ELR (cell line): ENCODE measurements around the gene XRCC5.
"Not testable (repeated sequence)": the region's sequence is repeated elsewhere in the genome, so short reads cannot be mapped to it uniquely, and the experiment has no call there.

Experiments
- DNase-seq: peaks from one replicate; pipeline ENCODE4 v3.0.0-alpha.2; 2015; ENCODE audit warnings: low read depth

XRCC5 gene

GRCh38 chr2:216118474-216118873, 9.3 kb downstream of the XRCC5 start:
- no peak for DNase-seq

- DNase-seq, result no peak
Observed at GRCh38 chr2:216119146-216119545, 10.0 kb downstream of the XRCC5 start.

DNA sequence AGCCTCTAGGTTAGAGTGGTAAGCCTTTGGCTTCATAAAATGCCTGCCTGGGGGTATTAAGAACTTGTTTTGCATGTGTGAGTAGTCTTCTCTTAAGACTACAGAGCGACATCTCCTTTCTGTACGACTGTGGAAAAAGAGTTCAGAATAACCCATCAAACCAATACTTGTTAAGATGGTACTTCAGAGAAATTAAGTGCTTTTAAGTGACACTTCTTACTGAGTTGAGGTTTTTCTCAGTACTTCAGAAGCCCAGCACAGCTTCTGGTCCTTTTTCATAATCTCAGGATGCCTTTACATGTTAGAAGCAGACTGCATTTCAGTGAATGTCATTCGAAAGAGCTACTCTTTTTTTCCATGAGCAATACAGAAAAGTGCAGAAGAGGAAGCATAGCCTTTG, 10.8 kb downstream of the XRCC5 start:
- no peak for DNase-seq

- DNase-seq, result no peak
Observed at GRCh38 chr2:216121255-216121654, 12.1 kb downstream of the XRCC5 start.

GRCh38 chr2:216126943-216127342, 17.8 kb downstream of the XRCC5 start:
- DNase-seq, result no peak

DNA sequence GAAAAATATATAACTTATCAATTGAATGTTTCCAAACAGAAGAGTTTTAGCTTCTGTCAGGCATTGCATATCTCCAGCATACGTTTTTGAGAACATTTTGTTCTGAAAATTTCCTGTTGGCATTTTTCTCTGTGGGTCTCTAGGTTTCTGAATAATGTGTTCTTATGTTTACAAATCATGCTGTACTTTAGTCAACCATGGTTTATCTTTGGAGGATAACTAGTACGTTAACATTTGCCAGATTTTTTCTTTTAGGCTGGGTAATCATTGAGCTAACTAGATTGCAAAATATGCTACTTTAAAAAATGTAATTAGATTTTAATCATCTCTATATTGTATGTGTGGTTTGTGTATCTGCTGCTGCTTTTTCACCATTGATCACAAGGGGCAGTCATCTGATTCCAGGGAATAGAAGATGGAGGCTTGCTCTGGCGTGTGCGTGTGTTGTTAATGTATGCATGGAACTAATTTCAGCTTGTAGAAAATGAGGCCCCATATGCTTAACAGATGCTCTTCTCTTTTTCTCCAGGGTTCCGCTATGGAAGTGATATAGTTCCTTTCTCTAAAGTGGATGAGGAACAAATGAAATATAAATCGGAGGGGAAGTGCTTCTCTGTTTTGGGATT, 21.3 kb downstream of the XRCC5 start:
- no peak for DNase-seq

DNA sequence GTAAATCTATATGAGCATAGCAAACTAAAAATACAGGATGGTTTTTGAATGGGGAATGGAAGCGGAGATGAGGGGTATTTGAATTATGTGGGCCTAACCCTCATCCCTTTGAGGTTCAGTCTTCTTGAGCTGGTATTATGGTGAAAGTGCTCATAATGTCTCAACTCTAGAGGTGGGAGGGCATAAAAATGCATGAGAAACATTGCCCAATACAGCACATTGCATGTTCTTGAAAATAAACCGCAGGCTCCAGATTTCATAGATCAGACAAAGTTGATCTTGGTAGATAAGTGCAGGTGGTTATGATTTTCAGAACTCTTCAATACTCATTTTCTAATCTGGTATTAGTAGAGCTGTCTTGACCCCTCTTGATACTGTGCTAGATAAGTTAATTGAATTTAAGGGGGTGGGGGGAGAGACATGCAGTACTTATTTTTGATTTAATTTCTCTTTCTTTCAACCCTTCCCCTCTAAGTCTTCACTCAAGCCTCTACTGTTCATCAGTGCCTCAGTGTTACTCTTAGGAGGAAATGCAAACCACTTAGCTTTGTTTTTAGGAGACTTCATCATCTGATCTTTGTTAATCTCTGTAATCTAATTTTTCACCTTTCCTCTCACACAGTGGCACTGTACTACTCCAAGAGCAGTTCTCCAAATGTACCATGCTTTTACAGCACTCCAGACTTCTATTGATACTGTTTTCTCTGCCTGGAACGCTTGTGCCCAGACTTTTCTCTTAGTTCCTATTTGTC, 22.2 kb downstream of the XRCC5 start:
- DNase-seq, result no peak

DNA sequence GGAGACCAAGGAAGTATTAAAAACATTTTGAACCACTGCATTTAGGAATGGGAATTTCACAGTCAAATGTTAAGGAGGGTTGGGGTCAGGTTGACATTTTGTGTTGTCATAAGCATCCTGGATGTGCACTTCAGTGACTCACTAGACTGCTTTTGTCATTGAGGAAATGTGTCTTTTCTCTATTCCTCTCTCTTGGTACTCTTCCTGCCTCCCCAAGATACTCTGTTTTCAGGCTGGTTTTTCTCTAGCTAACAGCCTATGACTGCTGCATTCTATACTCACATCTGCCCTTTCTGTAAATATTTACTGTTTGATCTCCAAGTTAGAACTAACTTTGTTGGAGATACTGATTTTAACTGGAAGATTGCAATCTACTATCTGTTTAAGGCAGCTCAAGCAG, 23.4 kb downstream of the XRCC5 start:
- DNase-seq, result no peak

- no peak for DNase-seq
Observed at GRCh38 chr2:216133397-216133796, 24.2 kb downstream of the XRCC5 start.

GRCh38 chr2:216134958-216135541, 25.9 kb downstream of the XRCC5 start:
- DNase-seq, result no peak

DNA sequence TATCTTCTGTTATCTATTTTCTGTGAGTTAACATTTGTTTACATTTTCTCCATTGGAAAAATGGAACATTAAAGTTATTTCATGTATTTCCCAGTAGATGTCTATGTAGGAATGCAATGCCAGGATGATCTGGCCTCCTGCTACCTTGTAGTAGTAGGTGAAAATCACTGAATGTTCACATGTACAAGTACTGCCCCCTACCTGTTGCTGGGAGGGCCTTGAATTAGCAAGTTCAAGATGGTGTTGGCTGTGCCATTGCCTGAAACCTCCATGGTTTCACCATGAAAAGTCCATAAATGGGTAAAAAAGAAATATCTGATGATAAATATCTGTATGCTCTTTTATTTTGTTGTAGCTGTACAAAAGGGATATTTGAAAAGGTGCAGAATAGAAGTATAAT, 30.7 kb downstream of the XRCC5 start:
- DNase-seq, result peak; percentile 48

DNA sequence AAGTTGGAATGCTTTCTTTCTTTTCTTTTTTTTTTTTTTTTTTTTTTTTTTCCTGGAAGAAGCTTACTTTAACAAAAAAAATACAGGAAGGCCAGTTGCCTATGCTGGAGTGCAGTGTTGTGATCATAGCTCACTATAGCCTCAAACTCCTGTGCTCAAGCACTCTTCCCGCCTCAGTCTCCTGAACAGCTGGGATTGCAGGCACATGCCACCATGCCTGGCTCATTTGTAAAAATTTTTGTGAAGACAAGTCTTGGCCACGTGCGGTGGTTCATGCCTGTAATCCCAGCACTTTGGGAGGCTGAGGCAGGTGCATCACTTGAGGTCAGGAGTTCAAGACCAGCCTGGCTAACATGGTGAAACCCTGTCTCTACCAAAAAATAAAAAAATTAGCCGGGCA, 32.4 kb downstream of the XRCC5 start:
- not testable (repeated sequence) for DNase-seq

- peak; percentile 67 for DNase-seq
Observed at GRCh38 chr2:216142540-216142939, 33.4 kb downstream of the XRCC5 start.

DNA sequence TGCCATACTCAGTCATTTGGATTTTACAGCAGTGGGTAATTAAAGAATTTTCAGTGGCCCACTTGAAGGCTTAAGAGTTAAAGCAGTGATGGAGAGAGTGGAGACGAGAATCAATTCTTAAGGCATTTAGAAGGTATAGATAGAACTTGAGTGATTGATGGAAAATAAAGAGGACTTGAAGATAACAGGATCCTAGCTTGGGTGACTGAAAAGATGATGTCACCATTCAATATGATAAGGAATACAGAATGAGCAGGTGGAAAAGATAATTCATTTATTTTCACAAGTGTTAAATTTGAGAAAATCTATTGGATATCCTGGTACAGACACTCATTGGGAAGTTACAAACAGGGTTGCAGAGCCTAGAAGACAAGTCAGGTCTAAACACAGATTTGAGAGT, 35.2 kb downstream of the XRCC5 start:
- no peak for DNase-seq

GRCh38 chr2:216144857-216145256, 35.7 kb downstream of the XRCC5 start:
- DNase-seq, result no peak

DNA sequence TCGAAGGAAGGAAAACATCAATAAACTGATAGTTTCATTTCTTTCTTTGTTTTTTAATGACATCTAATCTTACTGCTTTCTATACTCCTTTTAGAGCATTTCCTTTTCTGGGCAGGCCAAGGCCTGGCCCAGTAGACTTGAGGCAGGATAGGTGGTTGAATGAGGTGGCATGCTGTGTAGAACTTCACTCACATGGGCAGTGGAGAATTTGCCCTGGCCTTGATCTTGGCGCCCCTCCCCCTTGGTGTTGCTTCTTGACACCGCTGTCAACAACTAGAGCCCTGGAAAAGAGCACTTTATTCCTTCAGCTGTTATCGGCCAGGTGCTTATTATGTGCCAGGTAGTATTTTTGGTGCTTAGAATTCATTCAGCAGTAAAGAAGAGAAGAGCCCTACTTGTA, 37.4 kb downstream of the XRCC5 start:
- no peak for DNase-seq

DNA sequence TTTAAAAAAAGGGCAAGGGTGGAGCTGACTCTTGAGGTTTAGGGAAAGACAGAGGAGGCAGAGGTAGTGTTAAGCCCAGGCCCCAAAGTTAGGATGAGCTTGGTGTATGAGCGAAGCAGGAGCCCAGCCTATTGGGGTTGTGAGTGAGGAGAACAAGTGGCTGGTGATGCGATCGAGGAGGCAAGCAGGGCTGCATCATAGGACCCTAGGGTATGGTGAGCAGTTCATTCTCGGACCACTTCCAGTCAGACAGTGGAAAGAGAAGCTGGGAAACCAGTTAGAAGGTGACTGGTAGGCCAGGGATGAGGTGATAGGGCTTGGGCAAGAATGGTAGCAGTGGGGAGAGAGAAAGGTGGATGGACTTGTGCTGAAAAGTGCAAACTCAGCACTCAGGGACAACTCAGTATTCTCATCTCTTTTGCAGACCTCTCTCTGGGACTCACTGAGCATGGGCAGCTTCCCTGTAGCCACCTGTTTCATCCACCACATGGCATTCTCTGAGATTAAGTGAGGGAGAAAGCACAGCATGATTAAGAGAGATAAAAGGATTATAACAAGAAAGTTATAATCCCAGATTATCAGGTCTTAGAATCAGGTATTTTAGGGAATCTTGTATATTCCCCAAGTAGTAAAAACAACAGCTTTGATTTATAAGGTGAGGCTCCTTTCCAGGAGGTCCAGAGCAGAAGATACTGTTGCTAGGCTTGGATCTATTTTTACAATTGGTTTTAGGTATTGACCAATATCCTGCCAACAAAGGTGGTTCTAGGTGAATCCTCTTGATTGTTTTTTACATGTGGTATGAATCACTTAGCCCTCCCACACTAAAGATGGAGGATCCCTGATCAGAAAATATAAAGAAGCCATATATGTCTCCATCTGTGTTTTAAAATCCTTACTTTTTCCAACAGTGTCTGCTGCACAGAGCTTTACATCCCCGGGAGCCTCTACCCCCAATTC, 38.3 kb downstream of the XRCC5 start:
- no peak for DNase-seq

GRCh38 chr2:216148983-216149382, 39.8 kb downstream of the XRCC5 start:
- DNase-seq, result no peak

DNA sequence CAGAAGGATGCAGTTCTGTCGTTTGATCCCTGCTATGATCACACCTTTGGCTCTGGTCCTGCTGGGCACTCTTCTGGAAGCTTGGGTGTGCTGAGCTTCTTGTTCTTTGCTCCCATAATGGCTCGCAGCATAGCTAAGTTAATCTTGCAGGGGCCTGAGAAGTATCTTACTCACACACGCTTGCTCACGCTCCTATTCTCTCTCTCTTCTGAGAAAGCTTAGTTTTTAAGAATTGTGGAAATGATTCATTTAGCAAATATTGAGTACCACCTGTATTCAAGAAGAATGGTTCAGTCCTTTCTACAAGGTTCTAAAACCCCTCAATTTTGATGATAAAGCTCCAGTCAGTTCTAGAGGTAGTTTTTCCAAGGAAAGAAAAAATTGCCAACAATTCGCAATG, 40.6 kb downstream of the XRCC5 start:
- peak; percentile 87 for DNase-seq

- peak; percentile 49 for DNase-seq
Observed at GRCh38 chr2:216151313-216152025, 42.3 kb downstream of the XRCC5 start.

GRCh38 chr2:216155954-216156353, 46.8 kb downstream of the XRCC5 start:
- DNase-seq, result peak; percentile 16

DNA sequence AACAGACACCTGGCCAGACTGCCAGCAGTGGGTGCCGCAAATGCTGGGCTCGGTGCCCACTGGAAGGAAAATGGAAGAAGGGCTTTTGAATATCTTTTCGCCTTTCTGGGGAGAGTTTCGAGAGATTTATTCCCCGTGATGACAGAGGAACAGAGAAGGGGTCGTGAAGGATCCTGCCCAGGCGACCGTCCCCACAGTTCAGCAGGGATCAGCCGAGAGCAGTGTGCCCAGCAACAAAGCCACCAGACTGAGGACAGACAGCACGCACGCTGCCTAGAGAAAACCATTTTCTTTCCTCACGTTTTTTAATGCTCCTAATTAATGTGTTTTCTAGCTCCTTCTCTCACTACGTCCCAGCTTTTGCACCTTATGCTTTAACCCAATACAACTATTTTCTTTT, 47.7 kb downstream of the XRCC5 start:
- no peak for DNase-seq
